ENCODE data around the gene SLC22A23.

SLC22A23 gene

DNA sequence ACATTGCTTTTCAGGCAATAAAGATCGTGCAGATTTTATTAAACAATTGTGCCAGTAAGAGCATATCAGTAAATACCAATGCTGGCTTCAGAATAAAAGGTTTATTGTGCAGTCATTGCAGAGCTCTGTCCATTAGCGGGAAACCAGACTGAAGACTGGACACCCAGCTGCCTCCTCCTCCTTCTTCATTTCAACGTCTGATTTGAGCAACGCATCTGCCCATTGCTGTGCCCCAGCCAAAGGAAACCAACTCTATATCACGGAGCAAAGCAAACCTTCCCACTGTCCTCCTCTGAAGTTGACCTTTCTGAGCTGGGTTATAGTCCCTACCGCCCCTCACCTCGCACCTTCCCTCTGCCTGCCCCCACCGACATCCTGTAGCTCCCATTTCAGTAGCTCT, 80.8 kb downstream of the SLC22A23 start:
- TF ChIP-seq, protein P1, sequence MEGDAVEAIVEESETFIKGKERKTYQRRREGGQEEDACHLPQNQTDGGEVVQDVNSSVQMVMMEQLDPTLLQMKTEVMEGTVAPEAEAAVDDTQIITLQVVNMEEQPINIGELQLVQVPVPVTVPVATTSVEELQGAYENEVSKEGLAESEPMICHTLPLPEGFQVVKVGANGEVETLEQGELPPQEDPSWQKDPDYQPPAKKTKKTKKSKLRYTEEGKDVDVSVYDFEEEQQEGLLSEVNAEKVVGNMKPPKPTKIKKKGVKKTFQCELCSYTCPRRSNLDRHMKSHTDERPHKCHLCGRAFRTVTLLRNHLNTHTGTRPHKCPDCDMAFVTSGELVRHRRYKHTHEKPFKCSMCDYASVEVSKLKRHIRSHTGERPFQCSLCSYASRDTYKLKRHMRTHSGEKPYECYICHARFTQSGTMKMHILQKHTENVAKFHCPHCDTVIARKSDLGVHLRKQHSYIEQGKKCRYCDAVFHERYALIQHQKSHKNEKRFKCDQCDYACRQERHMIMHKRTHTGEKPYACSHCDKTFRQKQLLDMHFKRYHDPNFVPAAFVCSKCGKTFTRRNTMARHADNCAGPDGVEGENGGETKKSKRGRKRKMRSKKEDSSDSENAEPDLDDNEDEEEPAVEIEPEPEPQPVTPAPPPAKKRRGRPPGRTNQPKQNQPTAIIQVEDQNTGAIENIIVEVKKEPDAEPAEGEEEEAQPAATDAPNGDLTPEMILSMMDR (IDR thresholded peaks at IDR 0.05; ENCODE audit: insufficient read depth, missing control alignments): no peak
- no peak for FAIRE-seq
- no peak for DNase-seq (ENCODE audit: insufficient read length, low spot score)

GRCh38 chr6:3373597-3374203, 83.2 kb downstream of the SLC22A23 start:
- no peak for DNase-seq (ENCODE audit: insufficient read length, low spot score)
- no peak for FAIRE-seq
- TF ChIP-seq, protein P1 (IDR thresholded peaks at IDR 0.05; ENCODE audit: insufficient read depth, missing control alignments): no peak

DNA sequence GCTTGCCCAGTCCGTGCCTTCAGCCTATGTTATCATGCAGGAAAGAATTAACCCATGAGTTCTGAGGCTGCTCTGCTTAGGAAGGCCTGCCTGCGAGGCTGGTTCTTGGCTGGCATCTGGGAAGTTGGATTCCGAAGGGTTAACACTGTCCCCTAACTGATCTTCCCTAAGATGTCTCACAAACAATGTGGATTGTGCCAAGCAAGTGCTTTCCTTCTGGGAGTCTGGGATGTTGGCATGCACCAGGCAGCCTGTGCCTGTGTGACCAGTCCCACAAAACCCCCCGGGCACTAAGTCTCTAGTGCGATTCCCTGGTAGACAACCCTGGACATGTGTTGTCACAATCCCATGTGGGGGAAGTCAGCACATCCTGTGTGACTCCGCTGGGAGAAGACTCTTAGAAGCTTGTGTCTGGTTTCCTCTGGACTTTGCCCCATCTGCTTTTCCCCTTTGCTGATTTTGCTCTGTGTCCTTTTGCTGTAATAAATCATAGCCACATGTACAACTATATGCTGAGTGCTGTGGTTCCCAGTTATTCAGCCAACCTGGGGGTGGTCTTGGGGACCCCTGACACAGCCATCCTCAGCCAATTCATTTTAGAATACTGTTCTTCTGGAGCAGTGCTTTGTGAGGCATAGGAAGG, 83.8 kb downstream of the SLC22A23 start:
- FAIRE-seq (no peak), DNase-seq (ENCODE audit: insufficient read length, low spot score) (no peak)
- TF ChIP-seq, protein P1 (IDR thresholded peaks at IDR 0.05; ENCODE audit: insufficient read depth, missing control alignments): no peak

DNA sequence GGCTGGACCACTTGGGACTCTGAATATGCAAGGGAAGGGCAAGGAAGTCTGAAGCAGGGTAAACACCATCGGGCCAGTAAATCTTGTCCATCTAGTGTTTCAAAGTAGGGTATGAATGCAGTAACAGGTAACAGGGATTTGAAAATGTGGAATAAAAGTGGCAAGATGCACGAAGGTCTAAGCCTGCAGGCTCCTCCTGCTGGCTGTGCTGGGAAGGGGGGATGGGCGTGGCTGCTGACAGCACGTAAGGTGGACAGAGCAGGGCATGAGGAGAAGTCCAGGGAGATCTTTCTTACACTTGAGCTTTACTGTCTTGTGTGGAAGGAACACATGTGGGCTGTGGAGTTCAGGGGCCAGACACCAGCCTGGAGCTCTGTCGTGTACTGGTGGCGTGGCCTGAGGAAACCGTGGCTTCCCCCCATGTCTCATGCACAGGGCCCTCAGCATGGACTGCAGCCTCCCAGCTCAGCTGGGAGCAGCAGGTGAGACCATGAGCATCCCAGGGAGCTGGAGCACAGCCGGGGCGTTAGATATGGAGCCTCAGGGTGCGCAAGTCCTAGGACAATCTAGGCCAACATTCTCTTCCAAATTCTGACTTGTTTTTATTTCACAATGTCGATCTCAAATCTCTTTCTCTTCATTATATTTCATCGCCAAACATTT, 84.5 kb downstream of the SLC22A23 start:
- TF ChIP-seq, protein P1 (IDR thresholded peaks at IDR 0.05; ENCODE audit: insufficient read depth, missing control alignments): no peak
- DNase-seq (ENCODE audit: insufficient read length, low spot score): no peak
- FAIRE-seq: no peak

DNA sequence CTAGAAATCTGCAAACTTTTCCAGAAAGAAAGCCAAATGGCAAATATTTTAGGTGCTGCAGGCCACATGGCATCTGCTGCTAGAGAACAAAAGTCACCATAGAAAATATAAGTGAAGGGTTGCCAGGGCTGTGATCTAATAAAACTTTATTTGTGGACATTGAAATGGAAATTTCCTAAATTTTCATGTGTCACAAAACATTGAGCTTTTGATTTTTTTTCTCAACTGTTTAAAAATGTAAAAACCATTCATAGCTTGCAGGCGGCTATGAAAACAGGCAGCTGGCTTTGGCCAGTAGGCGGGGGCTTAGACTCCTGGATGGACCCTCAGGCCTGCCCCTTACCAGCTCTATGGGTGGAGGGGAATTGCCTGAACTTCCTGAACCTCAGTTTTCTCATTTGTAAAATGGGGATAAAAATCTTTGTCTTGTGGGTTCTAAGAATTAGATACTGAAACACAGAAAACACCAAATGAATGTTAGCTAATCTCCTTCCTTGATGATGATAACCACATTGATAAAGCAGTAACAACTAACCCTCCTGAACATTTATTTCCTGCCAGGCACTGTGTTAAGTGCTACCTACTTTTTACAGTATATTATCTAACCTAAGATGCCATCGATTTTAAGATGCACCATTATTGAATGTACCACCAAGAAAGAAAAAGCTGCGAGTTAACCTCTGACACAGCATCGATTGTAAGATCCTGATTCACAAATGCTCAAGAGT, 85.5 kb downstream of the SLC22A23 start:
- TF ChIP-seq, protein P1 (IDR thresholded peaks at IDR 0.05; ENCODE audit: insufficient read depth, missing control alignments): no peak
- DNase-seq (ENCODE audit: insufficient read length, low spot score): no peak
- FAIRE-seq: no peak

DNA sequence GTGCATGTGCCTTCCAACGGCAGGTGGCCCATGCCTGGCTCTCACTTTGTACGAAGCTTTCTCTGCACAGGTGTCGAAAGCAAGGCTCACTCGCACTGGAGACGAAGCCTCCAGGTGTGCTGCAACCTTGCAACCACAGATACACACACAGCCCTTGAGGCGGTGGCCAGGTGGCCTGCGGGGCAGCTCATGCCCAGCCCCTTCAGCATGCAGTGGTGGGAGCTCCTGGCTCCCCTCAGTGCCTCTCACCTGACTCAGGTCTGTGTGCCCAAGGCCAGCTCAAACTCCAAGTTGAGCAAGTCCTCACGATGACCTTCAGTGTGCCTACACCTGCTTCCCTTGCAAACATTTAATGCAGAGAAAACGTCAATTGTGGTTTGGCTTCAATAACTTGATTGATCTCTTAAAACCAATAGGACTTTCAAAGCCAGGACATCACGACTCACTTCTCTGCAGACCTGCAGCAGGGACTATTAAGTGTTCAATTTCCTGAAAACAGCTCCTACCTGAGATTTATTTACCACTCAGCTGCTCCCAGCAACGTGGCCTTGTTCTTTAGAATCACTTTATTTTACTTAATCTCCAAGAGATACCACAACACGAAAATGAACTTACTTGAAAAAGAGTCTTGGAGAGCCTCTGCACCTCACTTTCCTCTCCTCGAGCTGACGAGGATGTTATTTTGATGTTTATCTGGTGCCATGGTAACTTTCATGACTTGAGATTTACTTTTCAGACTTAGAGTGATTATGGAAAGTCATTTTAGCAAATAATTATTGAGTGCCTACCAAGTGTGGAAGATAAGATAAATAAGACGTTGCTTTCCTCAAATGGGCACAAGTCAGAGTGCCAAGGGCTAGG, 86.3 kb downstream of the SLC22A23 start:
- FAIRE-seq (no peak), DNase-seq (ENCODE audit: insufficient read length, low spot score) (no peak)
- TF ChIP-seq, protein P1 (IDR thresholded peaks at IDR 0.05; ENCODE audit: insufficient read depth, missing control alignments): no peak

All from D721Med (cell line).